ENCODE measurements around the gene RHAG. TPM values are rescaled to one million over a fixed set of nuclear protein-coding genes. Genes with fewer than 3 reads are reported as not detected.

RHAG gene
- polyA plus RNA-seq, 3 donors from 2014 or later = not detected

DNA sequence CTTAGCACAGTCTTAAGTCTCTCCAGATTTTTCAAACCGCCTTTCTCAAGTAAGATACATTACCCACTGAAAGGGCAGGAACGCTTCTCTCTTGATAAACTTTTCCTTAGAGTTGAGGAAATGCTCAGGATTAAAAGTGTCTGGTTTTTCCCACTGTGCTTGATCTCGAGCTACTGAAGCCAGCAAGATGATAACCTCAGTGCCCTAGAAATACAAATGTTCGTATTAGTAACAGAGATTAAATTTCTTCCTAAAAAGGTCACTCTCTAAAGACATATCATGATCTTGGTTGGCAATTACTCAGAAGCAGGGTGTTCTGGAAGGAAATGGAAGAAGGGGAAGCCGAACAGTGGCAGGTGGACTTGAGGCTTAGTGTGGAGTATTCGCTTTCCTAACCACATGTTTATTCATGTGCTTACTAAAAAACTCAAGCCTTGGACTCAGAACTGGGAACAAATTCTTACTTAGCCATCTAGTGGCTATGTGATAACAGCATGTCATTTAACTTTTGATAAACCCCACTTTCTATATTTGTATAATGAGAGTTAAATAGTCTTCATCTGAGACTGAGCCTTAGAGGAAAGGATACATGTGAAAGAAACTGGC lies 66.1 kb downstream of the RHAG start:
- Mint-ChIP-seq H3K4me3 (no peak overlapping the region), H3K27me3 (ENCODE audit: low read depth in 3 of 3) (peaks cover 0 to 2% (median 2%) of the 10 kb centered on the region in 3 donors)

DNA sequence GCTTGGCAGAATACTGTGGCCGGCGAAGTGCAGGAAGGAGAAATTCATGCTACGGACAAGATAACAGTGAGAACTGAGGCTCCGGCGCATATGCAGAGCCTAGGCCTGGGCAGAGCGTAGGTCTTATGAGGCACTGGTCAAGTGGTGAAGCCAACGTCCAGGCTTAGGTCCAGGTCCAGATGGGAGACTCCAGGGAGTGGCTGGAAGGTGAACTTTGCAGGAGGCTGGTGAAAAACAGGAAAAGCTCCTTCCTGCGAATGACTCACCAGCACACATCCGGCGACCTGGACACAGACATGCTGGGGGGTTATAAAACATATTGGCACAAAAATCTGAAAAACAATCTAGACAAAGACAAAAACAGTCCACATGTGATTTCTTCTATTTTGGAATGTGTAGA lies 70.8 kb downstream of the RHAG start:
- Mint-ChIP-seq H3K4me1 (no peaks in the 10 kb centered on the region), H3K36me3 (no peaks in the 10 kb centered on the region), H3K4me3 (no peak overlapping the region), H3K9me3 (no peaks in the 10 kb centered on the region), H3K27me3 (ENCODE audit: low read depth in 3 of 3) (peaks cover 0 to 2% (median 0%) of the 10 kb centered on the region in 3 donors), H3K27ac (no peak overlapping the region)
- DNase-seq = no peak

More for the DNA sequence above, 66.1 kb downstream of the RHAG start:
- Mint-ChIP-seq H3K9me3 (peaks cover 0 to 2% (median 0%) of the 10 kb centered on the region in 6 donors), H3K4me1 (no peaks in the 10 kb centered on the region), H3K27ac (no peak overlapping the region), H3K36me3 (no peaks in the 10 kb centered on the region)
- no peak for DNase-seq

- DNase-seq = no peak
- Mint-ChIP-seq H3K4me3 (no peak overlapping the region), H3K36me3 (no peaks in the 10 kb centered on the region), H3K27me3 (ENCODE audit: low read depth in 3 of 3) (peaks cover 0 to 2% (median 0%) of the 10 kb centered on the region in 3 donors), H3K9me3 (no peaks in the 10 kb centered on the region), H3K4me1 (no peaks in the 10 kb centered on the region), H3K27ac (no peak overlapping the region)
These were observed 71.4 kb downstream of the RHAG start for GRCh38 chr6:49565261-49565660.

DNA sequence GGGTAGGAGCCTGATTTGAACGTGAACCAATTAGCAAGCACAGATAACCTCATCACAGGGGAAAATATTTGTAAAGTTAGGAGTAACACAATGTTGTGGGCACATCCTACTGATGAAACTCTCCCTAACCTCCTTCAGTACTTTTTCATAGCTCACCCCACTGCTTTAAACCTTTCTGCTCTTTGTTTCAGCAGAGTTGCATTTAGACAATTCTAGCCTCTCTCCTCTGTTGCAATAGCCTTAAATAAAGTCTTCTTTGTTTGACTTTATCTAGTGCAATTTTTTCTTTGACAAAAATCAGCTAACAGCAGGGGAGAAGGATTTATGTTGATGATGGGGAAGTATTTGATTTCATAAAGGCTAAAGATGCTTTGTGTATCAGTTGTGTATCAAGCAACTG lies 72.1 kb downstream of the RHAG start:
- Mint-ChIP-seq H3K36me3 (no peaks in the 10 kb centered on the region), H3K4me1 (no peaks in the 10 kb centered on the region), H3K9me3 (no peaks in the 10 kb centered on the region), H3K4me3 (no peak overlapping the region), H3K27ac (no peak overlapping the region), H3K27me3 (ENCODE audit: low read depth in 3 of 3) (peaks cover 0 to 2% (median 0%) of the 10 kb centered on the region in 3 donors)
- no peak for DNase-seq

- H3K36me3 Mint-ChIP-seq = no peaks in the 10 kb centered on the region
- no peaks in the 10 kb centered on the region for H3K9me3 Mint-ChIP-seq
- no peak overlapping the region for H3K27ac Mint-ChIP-seq
- no peak overlapping the region for H3K4me3 Mint-ChIP-seq
- peaks cover 0 to 2% (median 0%) of the 10 kb centered on the region in 3 donors for H3K27me3 Mint-ChIP-seq (ENCODE audit: low read depth in 3 of 3)
- DNase-seq = no peak
- H3K4me1 Mint-ChIP-seq = no peaks in the 10 kb centered on the region
These were observed 73.4 kb downstream of the RHAG start for GRCh38 chr6:49563006-49563886.

DNA sequence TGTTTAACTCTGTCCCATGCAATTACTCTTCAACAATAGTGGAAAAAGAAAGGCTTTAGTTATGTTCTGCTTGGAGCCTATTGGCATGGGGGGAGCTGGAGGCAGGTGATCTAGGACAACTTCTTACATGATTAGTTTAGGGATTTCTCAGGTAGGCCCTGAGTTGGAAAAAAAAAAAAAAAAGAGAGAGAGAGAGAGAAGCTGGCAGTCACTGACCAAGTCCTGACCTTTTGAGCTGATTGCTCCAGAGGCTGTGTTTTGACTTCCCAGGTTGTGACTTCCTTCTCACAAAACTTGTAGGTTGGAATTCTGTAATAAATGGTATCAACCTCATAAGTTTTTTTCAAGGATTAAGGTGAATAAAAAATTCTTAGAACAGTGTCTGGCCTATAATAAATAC lies 78.4 kb downstream of the RHAG start:
- peaks cover 0 to 8% (median 0%) of the 10 kb centered on the region in 3 donors for H3K27me3 Mint-ChIP-seq (ENCODE audit: low read depth in 3 of 3)
- H3K27ac Mint-ChIP-seq = no peak overlapping the region
- H3K4me3 Mint-ChIP-seq = no peak overlapping the region
- H3K36me3 Mint-ChIP-seq = no peaks in the 10 kb centered on the region
- no peaks in the 10 kb centered on the region for H3K4me1 Mint-ChIP-seq
- H3K9me3 Mint-ChIP-seq = no peaks in the 10 kb centered on the region
- no peak for DNase-seq

- H3K9me3 Mint-ChIP-seq = no peaks in the 10 kb centered on the region
These were observed 79.5 kb downstream of the RHAG start for GRCh38 chr6:49557177-49557576.

DNA sequence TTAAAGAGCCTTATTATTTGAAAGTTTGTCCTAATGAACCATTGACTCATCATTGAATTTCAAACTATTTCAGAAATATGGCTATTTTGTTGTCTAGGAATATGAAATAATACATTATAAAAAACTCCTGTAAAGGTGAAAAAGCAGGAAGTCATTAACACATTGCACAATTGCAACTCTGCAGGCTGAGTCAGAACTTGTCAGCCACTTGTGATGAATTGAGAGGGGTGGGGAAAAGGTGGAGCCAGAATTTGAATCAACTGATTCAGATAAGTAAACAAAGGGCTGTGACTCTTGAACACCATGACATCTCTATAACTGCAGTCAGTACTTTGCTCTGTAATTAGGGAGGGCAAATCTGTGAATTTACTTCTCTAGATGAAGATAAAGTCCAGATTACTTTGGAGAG lies 80.2 kb downstream of the RHAG start:
- H3K27ac Mint-ChIP-seq = no peak overlapping the region
- H3K27me3 Mint-ChIP-seq (ENCODE audit: low read depth in 3 of 3) = peaks cover 6 to 10% (median 6%) of the 10 kb centered on the region in 3 donors
- H3K36me3 Mint-ChIP-seq = no peaks in the 10 kb centered on the region
- DNase-seq = no peak
- H3K9me3 Mint-ChIP-seq = no peaks in the 10 kb centered on the region
- peaks cover 5 to 12% of the 10 kb centered on the region in 2 donors for H3K4me1 Mint-ChIP-seq
- no peak overlapping the region for H3K4me3 Mint-ChIP-seq

More at GRCh38 chr6:49557177-49557576, 79.5 kb downstream of the RHAG start:
- peaks cover 0 to 8% (median 3%) of the 10 kb centered on the region in 3 donors for H3K27me3 Mint-ChIP-seq (ENCODE audit: low read depth in 3 of 3)
- H3K36me3 Mint-ChIP-seq = no peaks in the 10 kb centered on the region
- no peak overlapping the region for H3K4me3 Mint-ChIP-seq
- no peak for DNase-seq
- no peak overlapping the region for H3K27ac Mint-ChIP-seq
- H3K4me1 Mint-ChIP-seq = peaks cover 0 to 4% of the 10 kb centered on the region in 2 donors

- DNase-seq = no peak
- H3K36me3 Mint-ChIP-seq = no peaks in the 10 kb centered on the region
- peaks cover 6 to 13% (median 7%) of the 10 kb centered on the region in 3 donors for H3K27me3 Mint-ChIP-seq (ENCODE audit: low read depth in 3 of 3)
- no peak overlapping the region for H3K4me3 Mint-ChIP-seq
- peaks cover 9 to 15% of the 10 kb centered on the region in 2 donors for H3K4me1 Mint-ChIP-seq
- H3K9me3 Mint-ChIP-seq = no peaks in the 10 kb centered on the region
- H3K27ac Mint-ChIP-seq = no peak overlapping the region
These were observed 80.7 kb downstream of the RHAG start for GRCh38 chr6:49555951-49556350.

Other genes with a start within 250 kb of the RHAG start
- gene MMUT, start 173.6 kb downstream of the RHAG start, polyA plus RNA-seq = 1 to 10 TPM; 5.6 to 8.5 (median 8.2) TPM
- 1 to 10 TPM; 2.3 to 5.2 (median 2.3) TPM for gene CENPQ, start 173.5 kb downstream of the RHAG start, polyA plus RNA-seq
- gene GLYATL3, start 136.9 kb downstream of the RHAG start, polyA plus RNA-seq = not detected
- gene C6orf141, start 86.2 kb downstream of the RHAG start, polyA plus RNA-seq = not detected
- not detected for gene CRISP2, start 76.7 kb upstream of the RHAG start, polyA plus RNA-seq
- gene CRISP3, start 107.5 kb upstream of the RHAG start, polyA plus RNA-seq = not detected
- not detected for gene PGK2, start 150.4 kb upstream of the RHAG start, polyA plus RNA-seq
- not detected for gene CRISP1, start 229.7 kb upstream of the RHAG start, polyA plus RNA-seq